Stimulated activated CD4-positive, alpha-beta T cell treated with anti-CD3 and anti-CD28 coated beads, Interleukin-15, amount 100 ng/mL, for 48 hours (primary cell): ENCODE measurements around the gene LRRC74A.
"Not testable (repeated sequence)": the region's sequence is repeated elsewhere in the genome, so short reads cannot be mapped to it uniquely, and the experiment has no call there.

Source experiments
- DNase-seq, 2 donors: peaks; one replicate each; pipeline ENCODE4 v3.0.0-alpha.2; 2020; ENCODE audit warnings: low read depth in 2 of 2

Gene LRRC74A

DNA sequence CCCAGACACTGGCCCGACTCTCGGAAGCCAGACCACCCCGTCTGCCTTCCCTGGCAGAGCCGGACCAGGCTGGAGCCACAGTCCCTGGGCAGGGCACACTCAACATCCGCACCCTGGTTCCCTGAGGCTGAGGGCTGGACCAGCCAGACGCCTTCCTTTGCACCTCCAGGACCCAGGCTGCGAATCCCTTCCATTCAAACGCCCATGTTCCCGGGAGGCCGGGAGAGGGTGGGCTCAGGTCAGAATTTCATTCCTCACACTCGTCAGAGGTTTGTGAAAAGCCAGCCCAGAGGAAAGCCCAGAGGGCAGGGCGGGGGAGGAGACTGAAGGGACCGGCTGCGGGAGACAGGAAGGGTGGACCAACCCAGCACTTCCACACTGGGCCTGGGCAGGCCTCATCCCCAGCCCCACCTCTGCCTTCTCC, 58.7 kb downstream of the LRRC74A start:
- no peak for DNase-seq

DNA sequence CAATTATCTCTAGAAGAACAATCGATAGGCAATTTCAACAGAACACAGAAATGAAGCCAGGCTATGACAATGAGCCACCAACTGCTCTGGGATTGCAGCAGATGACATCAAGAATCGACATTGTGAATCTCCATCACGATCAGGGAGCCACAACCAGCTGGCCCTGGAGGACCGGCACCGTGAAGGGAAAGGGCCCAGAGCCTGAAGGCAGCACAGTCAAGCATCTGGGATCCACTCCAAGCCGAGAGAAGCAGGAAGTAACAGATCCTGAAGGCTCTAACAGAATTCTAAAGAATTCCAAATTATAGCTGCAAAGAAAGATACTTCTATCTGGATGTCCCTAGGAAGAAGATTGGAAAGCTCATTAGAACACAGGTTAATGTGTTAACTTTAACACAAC, 61.0 kb downstream of the LRRC74A start:
- no peak for DNase-seq

DNA sequence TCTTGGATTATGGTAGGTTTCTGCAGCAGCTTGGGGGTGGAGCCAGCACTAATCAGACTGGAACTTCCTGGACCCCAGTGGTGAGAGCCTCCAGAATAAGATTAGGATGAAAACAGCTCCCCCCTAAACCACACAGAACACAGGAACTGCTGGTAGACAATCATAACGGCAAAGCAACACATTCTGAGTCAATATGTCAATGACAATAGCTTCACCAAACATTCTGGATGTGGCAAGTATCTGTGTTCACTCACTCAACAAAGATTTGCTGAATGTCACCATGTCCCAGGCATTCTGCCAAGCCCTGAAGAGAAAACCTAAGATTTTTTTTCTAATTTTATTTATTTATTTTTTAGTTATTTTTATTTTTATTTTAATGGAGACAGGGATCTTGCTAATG, 65.2 kb downstream of the LRRC74A start:
- no peak for DNase-seq

GRCh38 chr14:76894308-76894707, 68.1 kb downstream of the LRRC74A start:
- no peak for DNase-seq

DNA sequence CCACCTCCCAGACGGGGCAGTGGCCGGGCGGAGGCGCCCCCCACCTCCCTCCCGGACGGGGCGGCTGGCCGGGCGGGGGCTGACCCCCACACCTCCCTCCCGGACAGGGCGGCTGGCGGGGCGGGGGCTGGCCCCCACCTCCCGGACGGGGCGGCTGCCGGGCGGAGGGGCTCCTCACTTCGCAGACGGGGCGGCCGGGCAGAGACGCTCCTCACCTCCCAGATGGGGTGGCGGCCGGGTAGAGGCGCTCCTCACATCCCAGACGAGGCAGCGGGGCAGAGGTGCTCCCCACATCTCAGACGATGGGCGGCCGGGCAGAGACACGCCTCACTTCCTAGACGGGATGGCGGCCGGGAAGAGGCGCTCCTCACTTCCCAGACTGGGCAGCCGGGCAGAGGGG, 71.8 kb downstream of the LRRC74A start:
- not testable (repeated sequence) for DNase-seq

DNA sequence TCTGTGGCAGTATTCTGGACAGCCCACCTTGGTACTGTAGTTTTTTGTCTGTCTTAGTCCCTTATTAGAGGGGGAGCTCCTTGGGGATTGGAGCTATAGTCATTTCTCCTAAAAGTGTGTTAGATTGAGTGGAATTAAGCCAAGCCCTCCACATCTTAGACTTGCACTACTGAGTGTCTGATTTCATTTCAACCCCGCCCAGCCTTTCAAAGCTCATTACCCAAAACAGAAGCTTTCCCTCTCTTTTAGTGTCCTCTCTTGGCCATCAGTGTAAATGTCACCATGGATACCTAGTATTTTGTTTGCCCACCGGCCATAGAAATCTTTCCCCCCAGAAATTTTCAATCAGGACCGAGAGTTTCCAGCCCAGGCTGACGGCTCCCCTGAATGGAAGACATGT, 74.5 kb downstream of the LRRC74A start:
- DNase-seq: no peak

GRCh38 chr14:76901171-76902055, 75.2 kb downstream of the LRRC74A start:
- DNase-seq: no peak

GRCh38 chr14:76902591-76902990, 76.4 kb downstream of the LRRC74A start:
- DNase-seq: no peak

GRCh38 chr14:76904100-76904739, 78.0 kb downstream of the LRRC74A start:
- DNase-seq: no peak

DNA sequence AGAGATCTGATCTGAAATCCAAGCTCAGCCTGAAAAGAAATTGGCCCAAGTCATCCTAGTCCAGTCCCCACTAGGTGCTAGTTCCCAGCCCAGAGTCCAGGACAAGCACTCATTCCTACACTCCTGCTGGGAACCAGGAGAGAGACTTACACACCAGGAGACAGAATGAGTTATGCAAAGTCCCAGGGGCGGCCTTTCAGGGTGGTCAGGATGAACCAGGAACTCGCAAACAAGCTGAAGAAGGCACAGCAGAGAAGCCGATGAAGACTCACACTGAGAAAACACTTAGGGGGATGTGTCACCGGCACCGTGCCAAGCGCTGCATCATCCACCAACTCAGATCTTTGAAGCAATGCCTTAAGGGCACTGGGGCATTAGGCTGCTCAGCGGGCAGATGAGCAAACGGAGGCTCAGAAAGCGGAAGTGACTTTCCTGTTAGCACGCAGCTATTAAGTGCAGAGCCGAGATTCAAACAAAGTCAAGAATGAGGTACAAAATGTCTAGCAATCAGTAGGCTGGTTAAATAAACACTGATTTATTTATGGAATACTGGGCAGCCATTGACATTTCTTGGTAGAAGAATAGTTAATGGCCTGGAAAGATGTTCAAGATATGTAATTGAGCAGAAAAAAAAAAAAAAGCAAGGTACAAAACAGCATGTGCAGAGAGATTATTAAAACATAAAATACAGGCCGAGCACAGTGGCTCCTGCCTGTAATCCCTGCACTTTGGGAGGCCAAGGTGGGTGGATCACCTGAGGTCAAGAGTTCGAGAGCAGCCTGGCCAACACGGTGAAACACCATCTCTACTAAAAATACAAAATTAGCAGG, 78.7 kb downstream of the LRRC74A start:
- DNase-seq: peak; percentile 74 to 78

DNA sequence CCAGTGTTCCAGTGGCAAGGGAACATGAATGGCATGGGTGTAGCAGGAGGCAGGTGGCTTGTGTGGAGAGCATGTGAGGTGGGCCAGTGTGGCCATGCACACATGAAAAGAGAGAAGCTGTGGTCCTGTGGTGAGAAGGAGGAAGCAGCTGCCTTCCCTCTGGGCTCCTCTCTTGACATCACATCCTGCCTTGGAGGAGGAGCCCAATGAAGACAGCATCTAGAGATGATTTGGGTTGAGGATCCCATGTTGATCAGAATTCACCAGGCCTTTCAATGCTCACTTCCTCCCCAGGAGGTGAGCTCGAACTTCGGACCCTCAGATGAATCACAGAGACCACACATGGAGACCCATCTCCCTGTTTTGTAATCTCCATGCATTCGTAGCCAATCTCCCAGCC, 82.6 kb downstream of the LRRC74A start:
- DNase-seq: no peak

DNA sequence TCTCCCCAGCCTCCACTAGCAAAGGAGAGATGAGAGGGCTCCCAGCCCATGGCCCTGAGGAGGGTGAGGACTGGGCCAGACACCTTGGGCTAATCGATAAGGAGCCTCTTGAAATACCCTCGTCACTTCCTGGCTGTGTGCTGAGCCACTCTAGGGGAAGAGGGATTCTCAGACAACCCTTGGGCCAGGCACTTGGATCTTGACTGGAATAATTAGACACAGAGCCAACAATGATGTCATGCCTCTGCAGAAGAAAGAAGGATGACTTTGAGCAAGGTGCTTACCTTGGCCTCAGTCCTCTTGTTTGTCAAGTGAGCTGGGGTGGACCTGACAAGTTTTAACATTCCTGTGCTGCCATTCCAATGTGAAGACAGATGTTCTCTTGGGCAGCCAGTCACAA, 83.1 kb downstream of the LRRC74A start:
- DNase-seq: no peak

DNA sequence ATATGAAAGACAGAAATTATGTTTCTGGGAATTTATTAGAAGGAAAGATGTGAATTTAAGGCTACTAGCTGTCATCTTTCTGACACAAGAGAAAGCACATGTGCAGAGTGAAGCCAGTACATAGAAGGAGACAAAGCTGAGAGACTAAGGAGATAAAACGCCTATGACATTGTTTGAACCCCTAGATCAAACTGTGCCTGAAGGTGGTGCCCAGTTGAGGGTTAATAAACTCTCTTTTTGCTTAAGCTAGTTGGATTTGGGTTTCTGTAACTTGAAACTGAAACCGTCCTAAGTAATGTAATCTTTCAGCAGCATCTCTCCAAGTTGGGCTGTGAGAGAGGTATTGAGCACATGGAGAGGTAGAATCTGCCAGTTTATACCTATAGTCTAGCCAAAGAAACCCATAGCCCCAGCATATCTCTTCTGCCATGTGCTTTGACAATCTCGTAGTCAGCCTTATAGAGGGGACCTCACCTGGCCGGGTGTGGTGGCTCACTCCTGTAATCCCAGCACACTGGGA, 84.2 kb downstream of the LRRC74A start:
- DNase-seq: no peak

GRCh38 chr14:76911473-76911872, 85.3 kb downstream of the LRRC74A start:
- no peak for DNase-seq

DNA sequence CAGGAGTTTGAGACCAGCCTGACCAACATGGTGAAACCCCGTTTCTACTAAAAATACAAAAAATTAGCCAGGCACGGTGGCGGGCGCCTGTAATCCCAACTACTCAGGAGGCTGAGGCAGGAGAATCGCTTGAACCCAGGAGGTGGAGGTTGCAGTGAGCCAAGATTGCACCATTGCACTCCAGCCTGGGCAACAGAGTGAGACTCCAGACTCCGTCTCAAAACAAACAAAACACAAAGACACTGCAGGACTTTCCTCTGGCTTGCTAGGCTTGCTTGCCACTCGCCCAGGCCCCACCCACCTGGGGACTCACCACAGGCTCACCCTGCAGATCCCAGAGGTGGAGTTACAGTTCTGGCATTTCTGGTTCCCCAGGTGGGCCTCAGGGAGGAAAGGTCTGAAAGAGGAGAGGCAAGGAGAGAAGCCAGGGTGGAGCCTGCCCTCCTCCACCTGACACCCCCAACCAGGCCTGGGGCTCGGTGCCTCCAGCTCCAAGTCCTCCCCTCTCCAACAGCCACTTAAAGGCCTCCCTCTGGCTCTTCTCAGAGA, 88.4 kb downstream of the LRRC74A start:
- DNase-seq: not testable (repeated sequence)

- no peak for DNase-seq
These were observed 90.0 kb downstream of the LRRC74A start for GRCh38 chr14:76916040-76916715.

DNA sequence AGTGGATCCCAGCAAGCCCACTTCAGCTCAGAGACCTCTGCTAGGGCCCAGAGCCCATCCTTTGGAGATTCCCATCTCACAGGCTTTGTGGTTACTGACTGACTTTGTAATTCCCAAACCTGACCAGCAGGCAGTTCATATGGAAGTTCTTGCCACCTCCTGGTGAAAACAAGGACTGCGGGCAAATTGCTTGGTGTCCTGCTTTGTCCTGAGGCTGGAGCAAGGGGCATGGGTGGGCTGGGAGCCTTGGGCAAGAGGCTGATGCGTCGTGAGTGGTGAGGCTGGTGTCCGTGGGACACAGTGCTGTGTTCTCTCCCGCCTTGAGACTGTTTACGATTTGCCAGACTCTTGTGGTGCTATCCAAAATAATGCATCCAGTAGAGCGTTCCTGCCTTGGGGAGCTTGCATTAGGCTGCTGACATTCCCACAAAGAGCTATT, 91.0 kb downstream of the LRRC74A start:
- DNase-seq: no peak

DNA sequence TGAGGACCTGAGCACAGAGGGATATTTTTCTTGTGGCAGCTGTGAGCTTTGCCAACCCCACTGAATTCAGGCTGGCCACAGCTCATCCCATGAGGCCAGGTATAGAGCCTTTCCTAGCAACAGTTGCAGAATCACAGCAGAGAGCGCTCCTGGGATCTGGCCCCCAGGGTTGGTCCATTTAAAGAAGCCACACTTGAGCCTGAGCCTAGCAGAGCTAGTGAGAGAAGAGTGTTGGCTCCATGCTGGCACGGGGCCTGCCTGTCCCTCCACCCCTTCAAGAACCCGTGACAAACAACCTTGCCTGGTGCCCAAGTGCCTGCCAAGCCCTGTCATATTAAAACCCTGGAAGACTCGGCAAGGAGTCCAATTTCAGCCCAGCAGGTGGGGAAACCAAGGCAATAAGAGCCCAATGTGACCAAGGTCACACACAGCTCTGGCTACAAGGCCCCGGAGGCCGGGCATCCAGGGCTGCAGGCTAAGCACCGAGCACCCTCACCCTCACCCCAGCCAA, 91.6 kb downstream of the LRRC74A start:
- DNase-seq: no peak

DNA sequence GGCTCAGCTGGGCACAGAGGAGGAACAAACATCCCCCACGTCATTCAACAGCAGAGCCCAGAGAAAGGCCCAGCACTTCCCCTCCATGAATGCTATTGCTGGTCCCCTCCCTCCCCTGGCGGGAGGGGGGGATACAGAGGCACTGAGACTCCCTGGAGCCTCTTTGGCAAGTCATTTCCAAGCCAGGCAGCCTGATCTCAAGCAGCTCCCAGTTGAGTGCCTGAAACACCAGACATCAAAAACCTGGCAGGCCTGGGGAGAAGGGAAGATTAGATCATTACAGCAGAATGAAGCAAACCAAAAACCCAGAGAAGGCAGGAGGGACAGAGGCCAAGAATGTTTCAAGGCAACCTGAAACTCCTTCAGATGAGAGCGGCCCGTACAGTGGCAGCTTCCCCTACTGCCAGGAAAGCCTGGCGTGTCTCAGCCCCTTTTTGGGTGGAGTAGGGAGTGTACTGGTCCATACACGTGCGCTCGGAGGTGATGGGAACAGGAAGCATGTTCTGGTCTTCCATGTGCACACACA, 92.1 kb downstream of the LRRC74A start:
- no peak for DNase-seq

DNA sequence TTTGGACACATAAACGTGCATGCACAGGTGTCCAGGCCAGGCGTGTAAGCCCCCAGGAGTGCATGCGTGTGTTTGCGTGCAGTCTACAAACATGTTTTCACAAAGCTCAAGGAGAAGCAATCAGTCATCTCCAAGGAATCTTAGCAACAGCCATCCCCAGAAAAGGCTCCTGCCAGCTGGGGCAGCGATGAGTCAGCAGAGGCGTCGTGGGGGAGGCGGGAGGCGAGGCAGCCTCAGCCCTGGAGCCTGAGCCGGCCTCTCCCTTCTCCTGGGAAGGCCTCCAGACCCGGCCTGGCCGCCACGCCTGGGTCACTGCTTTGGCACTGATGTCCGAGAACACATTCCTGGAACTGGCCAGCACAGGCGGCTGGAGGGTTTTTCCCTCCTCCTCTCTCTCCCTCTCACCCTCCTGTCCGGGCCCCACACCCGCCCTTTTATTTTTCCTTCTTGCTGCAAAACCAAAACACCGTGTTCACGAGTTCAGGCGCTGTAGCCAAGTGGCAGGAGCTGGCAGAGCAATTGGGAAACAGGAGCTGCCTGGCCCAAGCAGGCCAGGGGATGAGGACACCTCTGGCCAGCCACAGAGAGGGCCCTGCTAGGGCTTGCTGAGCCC, 92.7 kb downstream of the LRRC74A start:
- no peak for DNase-seq
